K562 (cell line): ENCODE measurements around the gene PRDM1. TPM values are rescaled to one million over a fixed set of nuclear protein-coding genes. Genes with fewer than 3 reads are reported as not detected.
A peak's percentile ranks its signal among the peaks of the same experiment; 100 is the strongest.

Experiments
- BACH1 ChIP-seq: fragments of 200-800 bp; sonication (Bioruptor generic); IDR thresholded peaks from 2 replicates; pipeline ENCODE4 v1.6.1; 2016; ENCODE audit warnings: missing genetic modification characterization, missing compliant biosample characterization
- BHLHE40 ChIP-seq: IDR thresholded peaks from 2 replicates; pipeline ENCODE4 v1.6.1; 2011; ENCODE audit warnings: low read length, improper control_type of control experiment
- KAT8 ChIP-seq: fragments of 450-650 bp; IDR thresholded peaks from 2 replicates; pipeline ENCODE4 v1.6.1; 2016; ENCODE audit warnings: low read depth, mild to moderate bottlenecking
- L3MBTL2 ChIP-seq: fragments of 450-650 bp; IDR thresholded peaks from 2 replicates; pipeline ENCODE4 v1.6.1; 2016; ENCODE audit warnings: mild to moderate bottlenecking, moderate library complexity
- MTA1 ChIP-seq: fragments of 450-650 bp; IDR thresholded peaks from 2 replicates; pipeline ENCODE4 v1.6.1; 2017; ENCODE audit warnings: borderline replicate concordance
- POLR2G ChIP-seq: fragments of 200-400 bp; formaldehyde crosslinking; IDR thresholded peaks from 2 replicates; pipeline ENCODE4 v1.6.1; 2017; ENCODE audit warnings: low read depth, mild to moderate bottlenecking, antibody characterized with exemption, low read length, moderate library complexity
- RB1 ChIP-seq: fragments of 450-650 bp; IDR thresholded peaks from 2 replicates; pipeline ENCODE4 v1.6.1; 2017; ENCODE audit warnings: low read depth, mild to moderate bottlenecking
- RUNX1 ChIP-seq: sonication (generic); IDR thresholded peaks from 2 replicates; pipeline ENCODE4 v1.6.1; 2016; ENCODE audit warnings: antibody characterized with exemption, low read depth
- ZFP36 ChIP-seq: fragments of 150-350 bp; IDR thresholded peaks from 2 replicates; pipeline ENCODE4 v1.6.1; 2018; ENCODE audit warnings: low read length, low read depth; ENCODE audit not compliant: partially characterized antibody
- ZNF12 ChIP-seq: sonication (generic); formaldehyde crosslinking; IDR thresholded peaks from 2 replicates; pipeline ENCODE4 v1.4.0; 2020; ENCODE audit warnings: mild to moderate bottlenecking, missing genetic modification reagents
- ZNF140 ChIP-seq: fragments of 250-450 bp; sonication (Bioruptor Pico); IDR thresholded peaks from 2 replicates; pipeline ENCODE4 v1.8.0; 2021; ENCODE audit warnings: moderate library complexity, mild to moderate bottlenecking, inconsistent platforms
- ZNF232 ChIP-seq: sonication (generic); formaldehyde crosslinking; IDR thresholded peaks from 2 replicates; pipeline ENCODE4 v1.8.0; 2022; ENCODE audit warnings: mild to moderate bottlenecking, missing genetic modification reagents
- ZNF696 ChIP-seq: fragments of 250-450 bp; sonication (Bioruptor Pico); conservative IDR thresholded peaks from 2 replicates; pipeline ENCODE4 v1.4.0; 2020; ENCODE audit warnings: mild to moderate bottlenecking, moderate library complexity
- ZNF707 ChIP-seq: fragments of 250-450 bp; sonication (Bioruptor Pico); conservative IDR thresholded peaks from 2 replicates; pipeline ENCODE4 v1.8.0; 2022; ENCODE audit warnings: inconsistent platforms, mild to moderate bottlenecking, moderate library complexity
- polyA plus RNA-seq, 8 experiments: library from polyadenylated mRNA; depleted of rRNA in 4 of 8; stranded (reverse) in 5 of 8; unstranded in 3 of 8; fragments of >200 nt; fragmentation: Nextera tagmentation in 2 of 8; fragmentation: Illumina TruSeq in 1 of 8; extraction: Ambion mirVana in 2 of 8; extraction: Trizol in 1 of 8; gene quantifications; 2 replicates each; pipeline versions ENCODE4 v1.2.1 to v1.2.3, GENCODE V29; 2011 to 2014; ENCODE audit warnings: inconsistent platforms in 1 of 8, missing spikeins in 1 of 8
- total RNA-seq, 7 experiments: library from RNA; depleted of rRNA in 6 of 7; stranded (reverse); fragments of >200 nt in 6 of 7; fragmentation: Illumina TruSeq in 2 of 7; extraction: Trizol in 2 of 7; gene quantifications; 2 replicates each; pipeline versions ENCODE4 v1.2.1 to v1.2.3, GENCODE V29; 2011 to 2021; ENCODE audit warnings: low replicate concordance in 1 of 7
- TF ChIP-seq, protein P1 (sequence below): conservative IDR thresholded peaks from 2 replicates; pipeline ENCODE4 v1.6.1; 2011; ENCODE audit warnings: low read depth, mild to moderate bottlenecking, low read length; ENCODE audit not compliant: control insufficient read depth
- TF ChIP-seq, protein P2 (sequence below), 2 experiments: fragments of 450-650 bp; conservative IDR thresholded peaks; 2 replicates each; pipeline ENCODE4 v1.6.1; 2017; ENCODE audit warnings: mild to moderate bottlenecking in 2 of 2, moderate library complexity in 2 of 2
- TF ChIP-seq, protein P3 (sequence below), 2 experiments: fragments of 450-650 bp; formaldehyde crosslinking in 1 of 2; IDR thresholded peaks; 2 replicates each; pipeline versions ENCODE4 v1.4.0 to v1.6.1; 2014 to 2020; ENCODE audit warnings: mild to moderate bottlenecking in 2 of 2, borderline replicate concordance in 1 of 2, low read depth in 1 of 2

The PRDM1 gene
- total and polyA plus RNA-seq, 9 of the 15 experiments (the other 6 are each of a cell fraction or from before 2014, with no cell fraction given): 0.09 to 0.89 (median 0.27) TPM

DNA sequence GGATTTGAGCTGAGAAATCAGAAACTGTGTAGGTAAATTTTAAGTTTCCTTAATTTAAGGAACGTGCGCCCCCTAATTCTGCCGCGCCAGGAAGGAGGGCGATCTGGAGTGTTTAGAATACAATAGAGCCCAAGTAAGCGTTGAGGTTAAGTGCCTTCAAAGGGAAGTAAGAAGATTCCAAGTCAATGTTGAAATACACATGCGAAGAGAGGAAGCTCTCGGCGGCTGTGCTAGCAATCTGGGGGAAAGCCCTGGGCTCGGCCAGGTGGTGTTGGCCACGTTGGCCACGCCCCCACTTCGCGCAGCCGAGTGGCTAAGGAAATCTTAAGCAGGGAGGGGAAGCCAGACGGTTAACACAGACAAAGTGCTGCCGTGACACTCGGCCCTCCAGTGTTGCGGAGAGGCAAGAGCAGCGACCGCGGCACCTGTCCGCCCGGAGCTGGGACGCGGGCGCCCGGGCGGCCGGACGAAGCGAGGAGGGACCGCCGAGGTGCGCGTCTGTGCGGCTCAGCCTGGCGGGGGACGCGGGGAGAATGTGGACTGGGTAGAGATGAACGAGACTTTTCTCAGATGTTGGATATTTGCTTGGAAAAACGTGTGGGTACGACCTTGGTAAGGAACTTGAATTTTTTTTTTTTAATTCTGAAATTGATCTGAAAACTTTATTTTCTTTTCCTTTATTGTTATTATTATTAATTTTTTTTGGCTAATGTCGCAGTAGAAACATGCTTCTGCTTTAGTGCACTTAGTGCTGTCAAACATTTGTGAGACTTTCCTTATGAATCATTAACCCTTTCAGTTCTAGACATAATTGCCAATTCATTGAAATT lies at the start of gene PRDM1 (continued):
- TF ChIP-seq ZNF707 (no peak), BACH1 (no peak), L3MBTL2 (peak; percentile 80), MTA1 (no peak), RB1 (peak; percentile 68), ZFP36 (peak; percentile 75), ZNF232 (CRISPR knock-in tag) (no peak), KAT8 (no peak), RUNX1 (no peak), BHLHE40 (peak; percentile 58), ZNF12 (CRISPR knock-in tag) (0 out of 2 replicates have a peak, but pooled peaks have one; percentile 64), ZNF140 (CRISPR knock-in tag) (no peak), POLR2G (peak; percentile 80), ZNF696 (CRISPR knock-in tag) (no peak)
- TF ChIP-seq, protein P1, sequence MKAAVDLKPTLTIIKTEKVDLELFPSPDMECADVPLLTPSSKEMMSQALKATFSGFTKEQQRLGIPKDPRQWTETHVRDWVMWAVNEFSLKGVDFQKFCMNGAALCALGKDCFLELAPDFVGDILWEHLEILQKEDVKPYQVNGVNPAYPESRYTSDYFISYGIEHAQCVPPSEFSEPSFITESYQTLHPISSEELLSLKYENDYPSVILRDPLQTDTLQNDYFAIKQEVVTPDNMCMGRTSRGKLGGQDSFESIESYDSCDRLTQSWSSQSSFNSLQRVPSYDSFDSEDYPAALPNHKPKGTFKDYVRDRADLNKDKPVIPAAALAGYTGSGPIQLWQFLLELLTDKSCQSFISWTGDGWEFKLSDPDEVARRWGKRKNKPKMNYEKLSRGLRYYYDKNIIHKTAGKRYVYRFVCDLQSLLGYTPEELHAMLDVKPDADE: 0 out of 2 replicates have a peak, but pooled peaks have one; percentile 41
- TF ChIP-seq, protein P2, sequence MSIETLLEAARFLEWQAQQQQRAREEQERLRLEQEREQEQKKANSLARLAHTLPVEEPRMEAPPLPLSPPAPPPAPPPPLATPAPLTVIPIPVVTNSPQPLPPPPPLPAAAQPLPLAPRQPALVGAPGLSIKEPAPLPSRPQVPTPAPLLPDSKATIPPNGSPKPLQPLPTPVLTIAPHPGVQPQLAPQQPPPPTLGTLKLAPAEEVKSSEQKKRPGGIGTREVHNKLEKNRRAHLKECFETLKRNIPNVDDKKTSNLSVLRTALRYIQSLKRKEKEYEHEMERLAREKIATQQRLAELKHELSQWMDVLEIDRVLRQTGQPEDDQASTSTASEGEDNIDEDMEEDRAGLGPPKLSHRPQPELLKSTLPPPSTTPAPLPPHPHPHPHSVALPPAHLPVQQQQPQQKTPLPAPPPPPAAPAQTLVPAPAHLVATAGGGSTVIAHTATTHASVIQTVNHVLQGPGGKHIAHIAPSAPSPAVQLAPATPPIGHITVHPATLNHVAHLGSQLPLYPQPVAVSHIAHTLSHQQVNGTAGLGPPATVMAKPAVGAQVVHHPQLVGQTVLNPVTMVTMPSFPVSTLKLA (conservative IDR thresholded peaks at IDR 0.05): peak in 1 of 2 experiments; percentile 52; a peak in 1 of 4 replicates
- TF ChIP-seq, protein P3, sequence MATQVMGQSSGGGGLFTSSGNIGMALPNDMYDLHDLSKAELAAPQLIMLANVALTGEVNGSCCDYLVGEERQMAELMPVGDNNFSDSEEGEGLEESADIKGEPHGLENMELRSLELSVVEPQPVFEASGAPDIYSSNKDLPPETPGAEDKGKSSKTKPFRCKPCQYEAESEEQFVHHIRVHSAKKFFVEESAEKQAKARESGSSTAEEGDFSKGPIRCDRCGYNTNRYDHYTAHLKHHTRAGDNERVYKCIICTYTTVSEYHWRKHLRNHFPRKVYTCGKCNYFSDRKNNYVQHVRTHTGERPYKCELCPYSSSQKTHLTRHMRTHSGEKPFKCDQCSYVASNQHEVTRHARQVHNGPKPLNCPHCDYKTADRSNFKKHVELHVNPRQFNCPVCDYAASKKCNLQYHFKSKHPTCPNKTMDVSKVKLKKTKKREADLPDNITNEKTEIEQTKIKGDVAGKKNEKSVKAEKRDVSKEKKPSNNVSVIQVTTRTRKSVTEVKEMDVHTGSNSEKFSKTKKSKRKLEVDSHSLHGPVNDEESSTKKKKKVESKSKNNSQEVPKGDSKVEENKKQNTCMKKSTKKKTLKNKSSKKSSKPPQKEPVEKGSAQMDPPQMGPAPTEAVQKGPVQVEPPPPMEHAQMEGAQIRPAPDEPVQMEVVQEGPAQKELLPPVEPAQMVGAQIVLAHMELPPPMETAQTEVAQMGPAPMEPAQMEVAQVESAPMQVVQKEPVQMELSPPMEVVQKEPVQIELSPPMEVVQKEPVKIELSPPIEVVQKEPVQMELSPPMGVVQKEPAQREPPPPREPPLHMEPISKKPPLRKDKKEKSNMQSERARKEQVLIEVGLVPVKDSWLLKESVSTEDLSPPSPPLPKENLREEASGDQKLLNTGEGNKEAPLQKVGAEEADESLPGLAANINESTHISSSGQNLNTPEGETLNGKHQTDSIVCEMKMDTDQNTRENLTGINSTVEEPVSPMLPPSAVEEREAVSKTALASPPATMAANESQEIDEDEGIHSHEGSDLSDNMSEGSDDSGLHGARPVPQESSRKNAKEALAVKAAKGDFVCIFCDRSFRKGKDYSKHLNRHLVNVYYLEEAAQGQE (IDR thresholded peaks at IDR 0.05; ENCODE audit: borderline replicate concordance): peak; percentile 72
- TF ChIP-seq, protein P3 (CRISPR knock-in tag; IDR thresholded peaks at IDR 0.05; ENCODE audit: low read depth): no peak
